ENCODE measurements around the gene HEPN1. TPM values are rescaled to one million over a fixed set of nuclear protein-coding genes. Genes with fewer than 3 reads are reported as not detected.

Gene HEPN1
- total RNA-seq, 6 experiments from 2014 or later, result 0.18 TPM; not detected in 5

GRCh38 chr11:124937336-124937935 lies 18.4 kb downstream of the HEPN1 start:
- H3K9me3 ChIP-seq, result no peaks in the 10 kb centered on the region
- no peak overlapping the region for H3K27ac ChIP-seq
- H3K4me3 ChIP-seq, result no peak overlapping the region
- no peak for DNase-seq
- ATAC-seq, result no peak
- WGBS (ENCODE audit: insufficient coverage, low coverage, low lambda C conversion rate, missing lambda C conversion rate), result 73% methylated on average over 3 of the region's 3 CpGs
- peaks cover 0 to 17% (median 3%) of the 10 kb centered on the region in 4 donors for H3K4me1 ChIP-seq
- no peaks in the 10 kb centered on the region for H3K27me3 ChIP-seq
- TF ChIP-seq POLR2A (IDR thresholded peaks at IDR 0.05) (no peak), CTCF (IDR thresholded peaks at IDR 0.05) (no peak)
- no peaks in the 10 kb centered on the region for H3K36me3 ChIP-seq
- intact Hi-C loops (cut with DNase I), result no loop called here

- TF ChIP-seq CTCF (IDR thresholded peaks at IDR 0.05), result no peak
- no peak for TF ChIP-seq POLR2A (IDR thresholded peaks at IDR 0.05)
- Histone ChIP-seq H3K4me1 (peaks cover 0 to 17% (median 3%) of the 10 kb centered on the region in 4 donors), H3K27ac (no peak overlapping the region), H3K27me3 (no peaks in the 10 kb centered on the region), H3K4me3 (no peak overlapping the region), H3K36me3 (no peaks in the 10 kb centered on the region), H3K9me3 (no peaks in the 10 kb centered on the region)
- 66% methylated on average over 6 of the region's 6 CpGs for WGBS (ENCODE audit: insufficient coverage, low coverage, low lambda C conversion rate, missing lambda C conversion rate)
- DNase-seq, result no peak
- no peak for ATAC-seq
- intact Hi-C loops (cut with DNase I), result no loop called here
Measured at GRCh38 chr11:124938206-124938765, 19.2 kb downstream of the HEPN1 start.

GRCh38 chr11:124938970-124939369 lies 19.9 kb downstream of the HEPN1 start:
- no peaks in the 10 kb centered on the region for H3K27me3 ChIP-seq
- 94% methylated on average over 4 of the region's 6 CpGs for WGBS (ENCODE audit: insufficient coverage, low coverage, low lambda C conversion rate, missing lambda C conversion rate)
- no peaks in the 10 kb centered on the region for H3K9me3 ChIP-seq
- no peak for DNase-seq
- no peak for ATAC-seq
- intact Hi-C loops (cut with DNase I), result no loop called here
- no peaks in the 10 kb centered on the region for H3K36me3 ChIP-seq
- no peak overlapping the region for H3K27ac ChIP-seq
- TF ChIP-seq POLR2A (IDR thresholded peaks at IDR 0.05) (no peak), CTCF (IDR thresholded peaks at IDR 0.05) (no peak)
- H3K4me3 ChIP-seq, result no peak overlapping the region
- H3K4me1 ChIP-seq, result peaks cover 0 to 13% (median 3%) of the 10 kb centered on the region in 4 donors

GRCh38 chr11:124941703-124942102 lies 22.7 kb downstream of the HEPN1 start:
- Histone ChIP-seq H3K27me3 (no peaks in the 10 kb centered on the region), H3K4me1 (no peaks in the 10 kb centered on the region), H3K4me3 (no peak overlapping the region), H3K36me3 (no peaks in the 10 kb centered on the region), H3K27ac (no peak overlapping the region), H3K9me3 (no peaks in the 10 kb centered on the region)
- no peak for DNase-seq
- TF ChIP-seq CTCF (IDR thresholded peaks at IDR 0.05) (no peak), POLR2A (IDR thresholded peaks at IDR 0.05) (no peak)
- intact Hi-C loops (cut with DNase I), result no loop called here
- WGBS (ENCODE audit: insufficient coverage, low coverage, low lambda C conversion rate, missing lambda C conversion rate), result 50% methylated on average over 1 of the region's 1 CpG
- no peak for ATAC-seq

Data from right lobe of liver (tissue), 6 donors.